HepG2 (cell line): ENCODE measurements around the gene RUVBL2. TPM values are rescaled to one million over a fixed set of nuclear protein-coding genes. Genes with fewer than 3 reads are reported as not detected.

Source experiments
- AKAP8 ChIP-seq: sonication (generic); formaldehyde crosslinking; IDR thresholded peaks from 2 replicates; pipeline ENCODE4 v1.5.1; 2020; ENCODE audit warnings: mild to moderate bottlenecking, missing genetic modification reagents
- CREM ChIP-seq, 2 experiments: sonication (generic) in 1 of 2; formaldehyde crosslinking in 1 of 2; IDR thresholded peaks; 2 replicates each; pipeline versions ENCODE4 v1.4.0 to v1.6.1; 2016 to 2020; ENCODE audit warnings: antibody characterized with exemption in 1 of 2, mild to moderate bottlenecking in 1 of 2, missing genetic modification reagents in 1 of 2
- EP300 ChIP-seq, 3 experiments: sonication (generic) in 1 of 3; formaldehyde crosslinking in 1 of 3; IDR thresholded peaks; 2 replicates each; pipeline versions ENCODE4 v1.5.1 to v1.6.1; 2011 to 2020; ENCODE audit warnings: low read depth in 2 of 3, low read length in 2 of 3, borderline replicate concordance in 1 of 3, improper control_type of control experiment in 1 of 3, mild to moderate bottlenecking in 1 of 3, missing genetic modification reagents in 1 of 3, moderate library complexity in 1 of 3
- FOSL2 ChIP-seq: sonication (generic); formaldehyde crosslinking; IDR thresholded peaks from 2 replicates; pipeline ENCODE4 v1.4.0; 2020; ENCODE audit warnings: missing genetic modification reagents
- GPN1 ChIP-seq: sonication (generic); formaldehyde crosslinking; IDR thresholded peaks from 2 replicates; pipeline ENCODE4 v1.5.1; 2020; ENCODE audit warnings: missing genetic modification reagents, borderline replicate concordance
- KDM6A ChIP-seq: IDR thresholded peaks from 2 replicates; pipeline ENCODE4 v1.6.1; 2016; ENCODE audit warnings: low read depth
- MBD4 ChIP-seq: IDR thresholded peaks from 2 replicates; pipeline ENCODE4 v1.6.1; 2012; ENCODE audit warnings: low read length, inconsistent platforms, borderline replicate concordance
- NR2F2 ChIP-seq: IDR thresholded peaks from 2 replicates; pipeline ENCODE4 v1.6.1; 2012; ENCODE audit warnings: low read depth, inconsistent platforms, borderline replicate concordance
- SRSF1 ChIP-seq: fragments of 200-400 bp; formaldehyde crosslinking; optimal IDR thresholded peaks from 2 replicates; pipeline ENCODE3; 2017; ENCODE audit warnings: mild to moderate bottlenecking, low read depth, low read length, moderate library complexity
- XBP1 ChIP-seq: sonication (generic); formaldehyde crosslinking; IDR thresholded peaks from 2 replicates; pipeline ENCODE4 v1.5.0; 2020; ENCODE audit warnings: missing genetic modification reagents
- ZKSCAN1 ChIP-seq: fragments of 150-350 bp; IDR thresholded peaks from 2 replicates; pipeline ENCODE4 v1.6.1; 2014; ENCODE audit warnings: low read length
- ZNF180 ChIP-seq: sonication (generic); formaldehyde crosslinking; IDR thresholded peaks from 2 replicates; pipeline ENCODE4 v1.4.0; 2020; ENCODE audit warnings: low read depth, missing genetic modification reagents, borderline replicate concordance
- ZNF296 ChIP-seq: sonication (generic); formaldehyde crosslinking; conservative IDR thresholded peaks from 2 replicates; pipeline ENCODE4 v1.5.0; 2020; ENCODE audit warnings: mild to moderate bottlenecking, missing genetic modification reagents
- ZNF550 ChIP-seq: sonication (generic); formaldehyde crosslinking; IDR thresholded peaks from 2 replicates; pipeline ENCODE4 v1.4.0; 2020; ENCODE audit warnings: mild to moderate bottlenecking, missing genetic modification reagents, borderline replicate concordance
- ZNF615 ChIP-seq: sonication (generic); formaldehyde crosslinking; IDR thresholded peaks from 2 replicates; pipeline ENCODE4 v1.5.0; 2020; ENCODE audit warnings: mild to moderate bottlenecking, missing genetic modification reagents, borderline replicate concordance
- ZNF652 ChIP-seq: IDR thresholded peaks from 2 replicates; pipeline ENCODE4 v1.6.1; 2016; ENCODE audit warnings: low read depth, borderline replicate concordance
- polyA plus RNA-seq, 8 experiments: library from polyadenylated mRNA; depleted of rRNA in 3 of 8; stranded (reverse) in 7 of 8; unstranded in 1 of 8; fragments of >200 nt; fragmentation: Illumina TruSeq in 4 of 8; extraction: Trizol in 4 of 8; gene quantifications; 2 replicates each; pipeline versions ENCODE4 v1.2.1 to v1.2.3, GENCODE V29; 2011 to 2016; ENCODE audit warnings: low read depth in 4 of 8, missing spikeins in 1 of 8, mixed read lengths in 1 of 8; ENCODE audit not compliant: insufficient read depth in 1 of 8
- total RNA-seq, 5 experiments: library from RNA; depleted of rRNA; stranded (reverse); fragments of >200 nt; fragmentation: Illumina TruSeq; extraction: Trizol; gene quantifications; 2 replicates each; pipeline ENCODE4 v1.2.3, GENCODE V29; 2016; ENCODE audit warnings: low read depth in 1 of 5
- TF ChIP-seq, protein P1 (sequence below): sonication (generic); formaldehyde crosslinking; IDR thresholded peaks from 2 replicates; pipeline ENCODE4 v1.4.0; 2020; ENCODE audit warnings: mild to moderate bottlenecking, missing genetic modification reagents
- TF ChIP-seq, protein P2 (sequence below): sonication (generic); formaldehyde crosslinking; IDR thresholded peaks from 2 replicates; pipeline ENCODE4 v1.4.0; 2020; ENCODE audit warnings: missing genetic modification reagents
- TF ChIP-seq, protein P3 (sequence below): sonication (generic); formaldehyde crosslinking; IDR thresholded peaks from 2 replicates; pipeline ENCODE4 v1.4.0; 2020; ENCODE audit warnings: missing genetic modification reagents

The RUVBL2 gene
- total and polyA plus RNA-seq, 2 of the 13 experiments (the other 11 are each of a cell fraction or from before 2014, with no cell fraction given) = 120 to 122 TPM

DNA sequence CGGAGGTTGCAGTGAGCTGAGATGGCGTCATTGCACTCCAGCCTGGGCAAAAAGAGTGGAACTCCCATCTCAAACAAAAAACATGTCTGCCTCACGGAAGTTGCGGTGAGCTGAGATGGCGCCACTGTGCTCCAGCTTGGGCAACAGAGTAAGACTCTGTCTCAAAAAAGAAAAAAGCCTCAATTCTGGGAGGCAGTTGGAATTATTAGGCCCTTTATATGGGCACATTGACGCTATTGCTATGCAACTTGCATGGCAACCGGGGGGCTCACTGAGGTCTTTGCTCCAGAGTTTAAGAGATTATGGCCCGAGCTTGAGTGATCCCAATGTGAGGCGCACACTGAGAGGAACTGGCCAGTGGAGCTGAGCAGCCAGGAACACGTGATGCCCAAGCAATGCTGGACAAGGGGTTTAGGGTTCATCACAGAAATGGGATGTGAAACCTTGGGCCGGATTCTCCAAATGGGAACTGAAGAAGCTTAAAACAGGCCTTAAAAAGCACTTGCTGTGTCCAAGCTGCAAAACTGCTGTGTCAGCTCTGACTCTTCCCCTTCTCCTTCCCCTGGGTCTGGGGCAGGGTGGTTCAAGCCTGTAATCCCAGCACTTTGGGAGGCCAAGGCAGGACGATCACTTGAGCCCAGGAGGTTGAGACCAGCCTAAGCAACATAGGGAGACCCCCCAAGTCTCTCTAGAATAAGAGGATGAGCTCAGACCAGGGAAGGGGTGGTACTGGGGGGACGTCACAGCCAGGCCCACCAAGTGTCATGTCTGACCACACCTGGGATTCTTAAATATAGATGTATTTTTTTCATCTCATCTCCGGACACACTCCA is 26.1 kb upstream of the RUVBL2 start (continued):
- no peak for TF ChIP-seq ZNF296 (CRISPR knock-in tag)
- peak in 1 of 2 experiments; percentile 42; a peak in 1 of 4 replicates for TF ChIP-seq EP300 (IDR thresholded peaks at IDR 0.05; ENCODE audit: low read depth in 2 of 2, low read length in 2 of 2)
- no peak; the same call in 1 of the 2 replicates for TF ChIP-seq EP300 (CRISPR knock-in tag; IDR thresholded peaks at IDR 0.05; ENCODE audit: borderline replicate concordance)
- TF ChIP-seq ZNF550 (CRISPR knock-in tag) = peak; percentile 86; the same call in 1 of the 2 replicates
- TF ChIP-seq XBP1 (CRISPR knock-in tag) = no peak
- TF ChIP-seq KDM6A = no peak; the same call in 1 of the 2 replicates
- TF ChIP-seq SRSF1 = peak; percentile 29
- TF ChIP-seq NR2F2 = no peak; the same call in 1 of the 2 replicates
- TF ChIP-seq CREM (IDR thresholded peaks at IDR 0.05) = no peak
- TF ChIP-seq CREM (CRISPR knock-in tag; IDR thresholded peaks at IDR 0.05) = no peak
- TF ChIP-seq, protein P1, sequence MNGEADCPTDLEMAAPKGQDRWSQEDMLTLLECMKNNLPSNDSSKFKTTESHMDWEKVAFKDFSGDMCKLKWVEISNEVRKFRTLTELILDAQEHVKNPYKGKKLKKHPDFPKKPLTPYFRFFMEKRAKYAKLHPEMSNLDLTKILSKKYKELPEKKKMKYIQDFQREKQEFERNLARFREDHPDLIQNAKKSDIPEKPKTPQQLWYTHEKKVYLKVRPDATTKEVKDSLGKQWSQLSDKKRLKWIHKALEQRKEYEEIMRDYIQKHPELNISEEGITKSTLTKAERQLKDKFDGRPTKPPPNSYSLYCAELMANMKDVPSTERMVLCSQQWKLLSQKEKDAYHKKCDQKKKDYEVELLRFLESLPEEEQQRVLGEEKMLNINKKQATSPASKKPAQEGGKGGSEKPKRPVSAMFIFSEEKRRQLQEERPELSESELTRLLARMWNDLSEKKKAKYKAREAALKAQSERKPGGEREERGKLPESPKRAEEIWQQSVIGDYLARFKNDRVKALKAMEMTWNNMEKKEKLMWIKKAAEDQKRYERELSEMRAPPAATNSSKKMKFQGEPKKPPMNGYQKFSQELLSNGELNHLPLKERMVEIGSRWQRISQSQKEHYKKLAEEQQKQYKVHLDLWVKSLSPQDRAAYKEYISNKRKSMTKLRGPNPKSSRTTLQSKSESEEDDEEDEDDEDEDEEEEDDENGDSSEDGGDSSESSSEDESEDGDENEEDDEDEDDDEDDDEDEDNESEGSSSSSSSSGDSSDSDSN (CRISPR knock-in tag) = peak; percentile 26; the same call in 1 of the 2 replicates
- no peak for TF ChIP-seq ZNF652 (CRISPR knock-in tag)
- TF ChIP-seq, protein P2, sequence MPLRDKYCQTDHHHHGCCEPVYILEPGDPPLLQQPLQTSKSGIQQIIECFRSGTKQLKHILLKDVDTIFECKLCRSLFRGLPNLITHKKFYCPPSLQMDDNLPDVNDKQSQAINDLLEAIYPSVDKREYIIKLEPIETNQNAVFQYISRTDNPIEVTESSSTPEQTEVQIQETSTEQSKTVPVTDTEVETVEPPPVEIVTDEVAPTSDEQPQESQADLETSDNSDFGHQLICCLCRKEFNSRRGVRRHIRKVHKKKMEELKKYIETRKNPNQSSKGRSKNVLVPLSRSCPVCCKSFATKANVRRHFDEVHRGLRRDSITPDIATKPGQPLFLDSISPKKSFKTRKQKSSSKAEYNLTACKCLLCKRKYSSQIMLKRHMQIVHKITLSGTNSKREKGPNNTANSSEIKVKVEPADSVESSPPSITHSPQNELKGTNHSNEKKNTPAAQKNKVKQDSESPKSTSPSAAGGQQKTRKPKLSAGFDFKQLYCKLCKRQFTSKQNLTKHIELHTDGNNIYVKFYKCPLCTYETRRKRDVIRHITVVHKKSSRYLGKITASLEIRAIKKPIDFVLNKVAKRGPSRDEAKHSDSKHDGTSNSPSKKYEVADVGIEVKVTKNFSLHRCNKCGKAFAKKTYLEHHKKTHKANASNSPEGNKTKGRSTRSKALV (CRISPR knock-in tag) = peak; percentile 24; the same call in 1 of the 2 replicates
- no peak for TF ChIP-seq GPN1 (CRISPR knock-in tag)
- TF ChIP-seq FOSL2 (CRISPR knock-in tag) = no peak; the same call in 1 of the 2 replicates
- no peak for TF ChIP-seq ZKSCAN1
- TF ChIP-seq, protein P3, sequence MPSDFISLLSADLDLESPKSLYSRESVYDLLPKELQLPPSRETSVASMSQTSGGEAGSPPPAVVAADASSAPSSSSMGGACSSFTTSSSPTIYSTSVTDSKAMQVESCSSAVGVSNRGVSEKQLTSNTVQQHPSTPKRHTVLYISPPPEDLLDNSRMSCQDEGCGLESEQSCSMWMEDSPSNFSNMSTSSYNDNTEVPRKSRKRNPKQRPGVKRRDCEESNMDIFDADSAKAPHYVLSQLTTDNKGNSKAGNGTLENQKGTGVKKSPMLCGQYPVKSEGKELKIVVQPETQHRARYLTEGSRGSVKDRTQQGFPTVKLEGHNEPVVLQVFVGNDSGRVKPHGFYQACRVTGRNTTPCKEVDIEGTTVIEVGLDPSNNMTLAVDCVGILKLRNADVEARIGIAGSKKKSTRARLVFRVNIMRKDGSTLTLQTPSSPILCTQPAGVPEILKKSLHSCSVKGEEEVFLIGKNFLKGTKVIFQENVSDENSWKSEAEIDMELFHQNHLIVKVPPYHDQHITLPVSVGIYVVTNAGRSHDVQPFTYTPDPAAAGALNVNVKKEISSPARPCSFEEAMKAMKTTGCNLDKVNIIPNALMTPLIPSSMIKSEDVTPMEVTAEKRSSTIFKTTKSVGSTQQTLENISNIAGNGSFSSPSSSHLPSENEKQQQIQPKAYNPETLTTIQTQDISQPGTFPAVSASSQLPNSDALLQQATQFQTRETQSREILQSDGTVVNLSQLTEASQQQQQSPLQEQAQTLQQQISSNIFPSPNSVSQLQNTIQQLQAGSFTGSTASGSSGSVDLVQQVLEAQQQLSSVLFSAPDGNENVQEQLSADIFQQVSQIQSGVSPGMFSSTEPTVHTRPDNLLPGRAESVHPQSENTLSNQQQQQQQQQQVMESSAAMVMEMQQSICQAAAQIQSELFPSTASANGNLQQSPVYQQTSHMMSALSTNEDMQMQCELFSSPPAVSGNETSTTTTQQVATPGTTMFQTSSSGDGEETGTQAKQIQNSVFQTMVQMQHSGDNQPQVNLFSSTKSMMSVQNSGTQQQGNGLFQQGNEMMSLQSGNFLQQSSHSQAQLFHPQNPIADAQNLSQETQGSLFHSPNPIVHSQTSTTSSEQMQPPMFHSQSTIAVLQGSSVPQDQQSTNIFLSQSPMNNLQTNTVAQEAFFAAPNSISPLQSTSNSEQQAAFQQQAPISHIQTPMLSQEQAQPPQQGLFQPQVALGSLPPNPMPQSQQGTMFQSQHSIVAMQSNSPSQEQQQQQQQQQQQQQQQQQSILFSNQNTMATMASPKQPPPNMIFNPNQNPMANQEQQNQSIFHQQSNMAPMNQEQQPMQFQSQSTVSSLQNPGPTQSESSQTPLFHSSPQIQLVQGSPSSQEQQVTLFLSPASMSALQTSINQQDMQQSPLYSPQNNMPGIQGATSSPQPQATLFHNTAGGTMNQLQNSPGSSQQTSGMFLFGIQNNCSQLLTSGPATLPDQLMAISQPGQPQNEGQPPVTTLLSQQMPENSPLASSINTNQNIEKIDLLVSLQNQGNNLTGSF (CRISPR knock-in tag) = no peak
- TF ChIP-seq AKAP8 (CRISPR knock-in tag) = no peak; the same call in none of the 2 replicates
- TF ChIP-seq ZNF615 (CRISPR knock-in tag) = 0 out of 2 replicates have a peak, but pooled peaks have one; percentile 62
- TF ChIP-seq ZNF180 = no peak
- peak; percentile 71; the same call in 1 of the 2 replicates for TF ChIP-seq MBD4
